ENCODE results near the gene GJC1. TPM values are rescaled to one million over a fixed set of nuclear protein-coding genes. Genes with fewer than 3 reads are reported as not detected.

The GJC1 gene
- total RNA-seq, 4 donors from 2014 or later, result 10.6 to 79.4 (median 50.2) TPM

GRCh38 chr17:44837196-44837595 is 7.1 kb upstream of the GJC1 start:
- no peak overlapping the region for H3K27ac ChIP-seq
- intact Hi-C loops (cut with DNase I; ENCODE audit: low total_unique reads), result no loop called here
- TF ChIP-seq POLR2A (IDR thresholded peaks at IDR 0.05), result no peak
- no peak for TF ChIP-seq CTCF (IDR thresholded peaks at IDR 0.05)
- H3K4me1 ChIP-seq, result no peaks in the 10 kb centered on the region
- DNase-seq, result no peak
- H3K4me3 ChIP-seq, result no peak overlapping the region
- H3K9me3 ChIP-seq, result no peaks in the 10 kb centered on the region
- no peaks in the 10 kb centered on the region for H3K27me3 ChIP-seq
- no peaks in the 10 kb centered on the region for H3K36me3 ChIP-seq

GRCh38 chr17:44832805-44833204 is 2.7 kb upstream of the GJC1 start:
- intact Hi-C loops (cut with DNase I; ENCODE audit: low total_unique reads), result no loop called here
- H3K27ac ChIP-seq, result no peak overlapping the region
- H3K36me3 ChIP-seq, result no peaks in the 10 kb centered on the region
- no peaks in the 10 kb centered on the region for H3K9me3 ChIP-seq
- DNase-seq, result no peak
- TF ChIP-seq POLR2A (IDR thresholded peaks at IDR 0.05) (no peak), CTCF (IDR thresholded peaks at IDR 0.05) (no peak)
- H3K27me3 ChIP-seq, result no peaks in the 10 kb centered on the region
- H3K4me3 ChIP-seq, result no peak overlapping the region
- H3K4me1 ChIP-seq, result no peaks in the 10 kb centered on the region

GRCh38 chr17:44831371-44831770 is 1.3 kb upstream of the GJC1 start:
- intact Hi-C loops (cut with DNase I; ENCODE audit: low total_unique reads), result no loop called here
- H3K9me3 ChIP-seq, result no peaks in the 10 kb centered on the region
- no peak for DNase-seq

GRCh38 chr17:44830359-44831288 is 537 bp upstream of the GJC1 start:
- Histone ChIP-seq H3K27ac (peak overlapping the region; percentile 98), H3K4me1 (no peaks in the 10 kb centered on the region), H3K9me3 (no peaks in the 10 kb centered on the region), H3K36me3 (no peaks in the 10 kb centered on the region), H3K4me3 (peak overlapping the region; percentile 49 to 66), H3K27me3 (no peaks in the 10 kb centered on the region)
- peak; percentile 43 to 59 for DNase-seq
- intact Hi-C loops (cut with DNase I; ENCODE audit: low total_unique reads), result no loop called here
- TF ChIP-seq POLR2A (IDR thresholded peaks at IDR 0.05) (peak in 1 of 2 donors; percentile 1), CTCF (IDR thresholded peaks at IDR 0.05) (no peak)

More at GRCh38 chr17:44831371-44831770, 1.3 kb upstream of the GJC1 start:
- no peaks in the 10 kb centered on the region for H3K36me3 ChIP-seq
- H3K27me3 ChIP-seq, result no peaks in the 10 kb centered on the region
- H3K27ac ChIP-seq, result peak overlapping the region; percentile 98
- H3K4me3 ChIP-seq, result no peak overlapping the region
- TF ChIP-seq CTCF (IDR thresholded peaks at IDR 0.05), result no peak
- no peak for TF ChIP-seq POLR2A (IDR thresholded peaks at IDR 0.05)
- H3K4me1 ChIP-seq, result no peaks in the 10 kb centered on the region

- TF ChIP-seq POLR2A (IDR thresholded peaks at IDR 0.05) (no peak), CTCF (IDR thresholded peaks at IDR 0.05) (no peak)
- H3K4me1 ChIP-seq, result no peaks in the 10 kb centered on the region
- no peaks in the 10 kb centered on the region for H3K36me3 ChIP-seq
- H3K4me3 ChIP-seq, result peak overlapping the region; percentile 49 to 66
- no peaks in the 10 kb centered on the region for H3K9me3 ChIP-seq
- H3K27ac ChIP-seq, result peak overlapping the region; percentile 98
- no peak for DNase-seq
- H3K27me3 ChIP-seq, result no peaks in the 10 kb centered on the region
- intact Hi-C loops (cut with DNase I; ENCODE audit: low total_unique reads), result no loop called here
Observed at GRCh38 chr17:44828919-44829522, 1.1 kb downstream of the GJC1 start.
